Trophoblast cell (in vitro differentiated cells and primary cell): ENCODE measurements around the gene ZNF626.
"Not testable (repeated sequence)": the region's sequence is repeated elsewhere in the genome, so short reads cannot be mapped to it uniquely, and the experiment has no call there.

Experiments used
- DNase-seq, 2 donors: peaks; one replicate each; pipeline ENCODE4 v3.0.0-alpha.2; 2016
- H2AFZ ChIP-seq: 2 replicates; pipeline ENCODE4 v1.6.1; 2013; ENCODE audit warnings: low read length, moderate library complexity, mild to moderate bottlenecking; ENCODE audit not compliant: insufficient read depth, poor library complexity
- H2AK5ac ChIP-seq: 2 replicates; pipeline ENCODE4 v1.6.1; 2013; ENCODE audit warnings: mild to moderate bottlenecking, low read length
- H2BK120ac ChIP-seq: 2 replicates; pipeline ENCODE4 v1.6.1; 2013; ENCODE audit warnings: low read length, mild to moderate bottlenecking, moderate library complexity; ENCODE audit not compliant: insufficient read depth, poor library complexity
- H2BK12ac ChIP-seq: 2 replicates; pipeline ENCODE4 v1.6.1; 2013; ENCODE audit warnings: mild to moderate bottlenecking, low read length, moderate library complexity
- H2BK5ac ChIP-seq: 2 replicates; pipeline ENCODE4 v1.6.1; 2013; ENCODE audit warnings: low read length, low read depth, moderate library complexity, mild to moderate bottlenecking; ENCODE audit not compliant: poor library complexity
- H3K14ac ChIP-seq: 2 replicates; pipeline ENCODE4 v1.6.1; 2013; ENCODE audit warnings: mild to moderate bottlenecking, low read length
- H3K18ac ChIP-seq: 2 replicates; pipeline ENCODE4 v1.6.1; 2013; ENCODE audit warnings: mild to moderate bottlenecking, low read length
- H3K23ac ChIP-seq: 2 replicates; pipeline ENCODE4 v1.6.1; 2013; ENCODE audit warnings: low read length
- H3K27ac ChIP-seq: 2 replicates; pipeline ENCODE4 v1.5.1; 2013; ENCODE audit warnings: low read depth, mild to moderate bottlenecking, inconsistent platforms, low read length, moderate library complexity
- H3K27me3 ChIP-seq: 2 replicates; pipeline ENCODE4 v1.6.1; 2013; ENCODE audit warnings: inconsistent platforms, mild to moderate bottlenecking, low read length, moderate library complexity; ENCODE audit not compliant: insufficient read depth
- H3K36me3 ChIP-seq, 2 experiments: 1 replicate in 1 of 2; 2 replicates in 1 of 2; pipeline ENCODE4 v1.6.1; 2013; ENCODE audit warnings: low read length in 2 of 2, mild to moderate bottlenecking in 2 of 2, moderate library complexity in 1 of 2; ENCODE audit not compliant: insufficient read depth in 2 of 2, control insufficient read depth in 1 of 2
- H3K4ac ChIP-seq: 2 replicates; pipeline ENCODE4 v1.6.1; 2013; ENCODE audit warnings: low read depth, mild to moderate bottlenecking, low read length, moderate library complexity
- H3K4me1 ChIP-seq, 2 experiments: 1 replicate in 1 of 2; 2 replicates in 1 of 2; pipeline ENCODE4 v1.6.1; 2013; ENCODE audit warnings: low read length in 2 of 2, mild to moderate bottlenecking in 2 of 2, moderate library complexity in 1 of 2; ENCODE audit not compliant: insufficient read depth in 2 of 2, control insufficient read depth in 1 of 2
- H3K4me2 ChIP-seq: 2 replicates; pipeline ENCODE4 v1.6.1; 2013; ENCODE audit warnings: inconsistent platforms, mild to moderate bottlenecking, low read length, moderate library complexity
- H3K4me3 ChIP-seq: 2 replicates; pipeline ENCODE4 v1.5.1; 2013; ENCODE audit warnings: mild to moderate bottlenecking, low read depth, low read length, inconsistent platforms
- H3K79me1 ChIP-seq: one replicate; pipeline ENCODE4 v1.6.1; 2013; ENCODE audit warnings: low read length
- H3K79me2 ChIP-seq: 2 replicates; pipeline ENCODE4 v1.6.1; 2013; ENCODE audit warnings: low read length, mild to moderate bottlenecking; ENCODE audit not compliant: control insufficient read depth, insufficient read depth, poor library complexity
- H3K9ac ChIP-seq: 2 replicates; pipeline ENCODE4 v1.6.1; 2013; ENCODE audit warnings: mild to moderate bottlenecking, low read length
- H3K9me3 ChIP-seq: 2 replicates; pipeline ENCODE4 v1.6.1; 2013; ENCODE audit warnings: low read depth, mild to moderate bottlenecking, control low read depth, inconsistent platforms, low read length; ENCODE audit not compliant: insufficient read depth
- H4K12ac ChIP-seq: 2 replicates; pipeline ENCODE4 v1.6.1; 2013; ENCODE audit warnings: low read depth, mild to moderate bottlenecking, low read length, moderate library complexity
- H4K8ac ChIP-seq: 2 replicates; pipeline ENCODE4 v1.6.1; 2013; ENCODE audit warnings: low read depth, mild to moderate bottlenecking, low read length, moderate library complexity
- H4K91ac ChIP-seq: one replicate; pipeline ENCODE4 v1.6.1; 2013; ENCODE audit warnings: low read depth, mild to moderate bottlenecking, low read length, moderate library complexity
- WGBS: extraction: QIAGEN DNeasy Blood & Tissue Kit; methylation state at CpG from one replicate; pipeline ENCODE4 v1.1.7; 2013; ENCODE audit warnings: missing lambda C conversion rate; ENCODE audit not compliant: insufficient read length, insufficient coverage; ENCODE audit errors: extremely low coverage; 5-methylcytosine and 5-hydroxymethylcytosine counted together

ZNF626 gene

DNA sequence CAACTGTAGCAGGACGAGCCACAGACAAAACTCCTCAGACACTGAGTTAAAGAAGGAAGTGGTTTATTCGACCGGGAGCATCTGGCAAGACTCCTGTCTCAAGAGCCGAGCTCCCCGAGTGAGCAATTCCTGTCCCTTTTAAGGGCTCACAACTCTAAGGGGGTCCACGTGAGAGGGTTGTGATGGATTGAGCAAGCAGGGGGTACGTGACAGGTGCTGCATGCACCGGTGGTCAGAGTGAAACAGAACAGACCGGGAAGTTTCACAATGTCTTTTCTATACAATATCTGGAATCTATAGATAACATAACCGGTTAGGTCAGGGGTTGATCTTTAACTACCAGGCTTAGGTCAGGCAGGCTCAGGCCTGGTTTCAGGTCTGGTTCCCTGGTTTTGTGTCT is 3.1 kb upstream of the ZNF626 start:
- not testable (repeated sequence) for H3K4ac ChIP-seq, H4K8ac ChIP-seq, H2AK5ac ChIP-seq, H3K27me3 ChIP-seq, H4K12ac ChIP-seq, H3K9me3 ChIP-seq, H2AFZ ChIP-seq, H4K91ac ChIP-seq, H3K36me3 ChIP-seq, H3K4me3 ChIP-seq, H3K23ac ChIP-seq, H3K14ac ChIP-seq, H3K9ac ChIP-seq, H2BK12ac ChIP-seq
- peaks cover 17 to 25% of the 10 kb centered on the region in 2 experiments for H3K4me1 ChIP-seq
- peaks cover 21% of the 10 kb centered on the region for H3K79me1 ChIP-seq
- peak overlapping the region; percentile 11 for H3K18ac ChIP-seq
- no CpG with 5 or more reads among the region's 10 CpGs for WGBS
- peak overlapping the region; percentile 87 for H2BK120ac ChIP-seq
- DNase-seq: peak in 1 of 2 donors; percentile 27
- H2BK5ac ChIP-seq: peak overlapping the region; percentile 77
- peak overlapping the region; percentile 22 for H3K4me2 ChIP-seq
- peak overlapping the region; percentile 92 for H3K27ac ChIP-seq
- peaks cover 13% of the 10 kb centered on the region for H3K79me2 ChIP-seq

DNA sequence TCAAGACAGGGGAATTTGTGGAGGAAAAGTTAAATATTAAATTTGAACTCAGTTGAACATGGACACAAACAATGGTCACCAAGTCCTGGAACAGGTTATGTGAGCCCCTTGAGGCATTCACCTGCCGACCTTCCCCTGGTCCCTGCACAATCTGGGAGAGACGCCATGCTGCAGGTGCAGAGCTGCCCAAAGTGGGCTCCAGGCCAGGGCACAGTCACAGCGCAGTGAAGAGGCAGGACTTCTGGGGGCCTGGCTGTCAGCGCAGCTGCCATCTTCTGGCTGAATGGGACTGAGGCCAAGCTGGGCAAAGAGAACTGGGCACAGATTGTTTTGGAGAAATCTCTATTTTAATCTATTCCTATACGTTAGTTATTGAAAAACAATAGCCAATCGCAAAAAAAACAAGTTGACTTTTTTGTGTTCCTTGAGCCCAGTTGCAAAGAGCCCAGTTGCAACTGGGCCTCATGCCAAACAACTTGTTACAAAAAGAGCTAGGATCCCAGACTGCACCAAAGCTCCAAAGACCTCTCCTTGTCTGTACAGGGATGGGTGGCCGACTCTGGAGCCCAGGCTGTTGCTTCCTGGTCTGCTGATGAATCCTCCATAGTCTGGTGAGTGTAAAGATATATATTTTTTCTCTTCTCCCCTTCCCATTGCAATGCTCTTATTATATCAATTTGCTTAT is 1.2 kb upstream of the ZNF626 start:
- H2BK5ac ChIP-seq: no peak overlapping the region
- no peak overlapping the region for H3K18ac ChIP-seq
- no peak overlapping the region for H4K12ac ChIP-seq
- H3K9ac ChIP-seq: no peak overlapping the region
- no peak overlapping the region for H3K27ac ChIP-seq
- H2AK5ac ChIP-seq: peak overlapping the region; percentile 8
- peaks cover 17 to 26% of the 10 kb centered on the region in 2 experiments for H3K4me1 ChIP-seq
- peak overlapping the region; percentile 77 for H3K23ac ChIP-seq
- H2AFZ ChIP-seq: no peak overlapping the region
- peaks cover 22% of the 10 kb centered on the region for H3K79me2 ChIP-seq
- H4K8ac ChIP-seq: no peak overlapping the region
- no CpG with 5 or more reads among the region's 7 CpGs for WGBS
- H2BK12ac ChIP-seq: no peak overlapping the region
- H3K36me3 ChIP-seq: peaks cover 6 to 8% of the 10 kb centered on the region in 2 experiments
- H3K9me3 ChIP-seq: peaks cover 4% of the 10 kb centered on the region
- peak overlapping the region; percentile 34 for H3K4me3 ChIP-seq
- H4K91ac ChIP-seq: peak overlapping the region; percentile 5
- no peak overlapping the region for H3K4ac ChIP-seq
- H3K4me2 ChIP-seq: no peak overlapping the region
- DNase-seq: peak; percentile 23 to 31
- peaks cover 21% of the 10 kb centered on the region for H3K79me1 ChIP-seq
- H2BK120ac ChIP-seq: no peak overlapping the region
- no peak overlapping the region for H3K14ac ChIP-seq
- H3K27me3 ChIP-seq: no peaks in the 10 kb centered on the region

DNA sequence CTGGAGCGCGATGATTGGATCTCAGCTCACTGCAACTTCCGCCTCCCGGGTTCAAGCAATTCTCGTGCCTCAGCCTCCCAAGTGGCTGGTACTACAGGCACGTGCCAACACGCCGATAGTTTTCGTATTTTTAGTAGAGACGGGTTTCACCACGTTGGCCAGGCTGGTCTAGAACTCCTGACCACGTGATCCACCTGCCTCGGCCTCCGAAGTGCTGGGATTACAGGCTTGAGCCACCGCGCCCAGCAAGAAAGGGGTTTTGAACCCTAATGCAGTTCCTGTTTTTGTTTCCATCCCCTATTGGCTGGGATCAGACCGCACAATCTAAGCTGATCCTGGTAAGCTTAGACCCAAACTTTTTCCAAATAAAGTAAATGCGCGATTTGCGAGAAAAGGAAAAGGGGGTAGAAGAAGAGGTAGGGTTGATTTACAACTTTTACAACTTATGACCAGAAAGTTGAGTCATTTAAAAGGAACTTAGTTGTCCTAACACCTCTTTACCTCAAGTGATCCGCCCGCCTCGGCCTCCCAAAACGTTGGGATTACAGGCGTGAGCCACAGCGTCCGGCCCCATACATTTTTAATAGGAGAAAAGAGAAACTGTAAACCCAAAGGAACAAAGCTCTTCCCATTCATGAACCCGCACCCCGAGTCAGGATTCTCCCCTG is 764 bp downstream of the ZNF626 start:
- H2BK120ac ChIP-seq: peak overlapping the region; percentile 38
- peak overlapping the region; percentile 78 for H3K4ac ChIP-seq
- WGBS: no CpG with 5 or more reads among the region's 29 CpGs
- DNase-seq: peak; percentile 48 to 53
- peaks cover 17 to 25% of the 10 kb centered on the region in 2 experiments for H3K4me1 ChIP-seq
- H4K8ac ChIP-seq: peak overlapping the region; percentile 72
- peak overlapping the region; percentile 85 for H3K4me2 ChIP-seq
- no peak overlapping the region for H3K23ac ChIP-seq
- H2AFZ ChIP-seq: no peak overlapping the region
- no peak overlapping the region for H3K14ac ChIP-seq
- H4K91ac ChIP-seq: peak overlapping the region; percentile 71
- H3K27me3 ChIP-seq: no peaks in the 10 kb centered on the region
- peaks cover 11% of the 10 kb centered on the region in 2 experiments for H3K36me3 ChIP-seq
- H3K9me3 ChIP-seq: peaks cover 4% of the 10 kb centered on the region
- H2BK12ac ChIP-seq: no peak overlapping the region
- H3K79me1 ChIP-seq: peaks cover 19% of the 10 kb centered on the region
- H3K9ac ChIP-seq: peak overlapping the region; percentile 93
- peak overlapping the region; percentile 14 for H4K12ac ChIP-seq
- peak overlapping the region; percentile 62 for H3K27ac ChIP-seq
- peaks cover 25% of the 10 kb centered on the region for H3K79me2 ChIP-seq
- H3K18ac ChIP-seq: no peak overlapping the region
- H2AK5ac ChIP-seq: no peak overlapping the region
- no peak overlapping the region for H2BK5ac ChIP-seq
- peak overlapping the region; percentile 89 for H3K4me3 ChIP-seq

DNA sequence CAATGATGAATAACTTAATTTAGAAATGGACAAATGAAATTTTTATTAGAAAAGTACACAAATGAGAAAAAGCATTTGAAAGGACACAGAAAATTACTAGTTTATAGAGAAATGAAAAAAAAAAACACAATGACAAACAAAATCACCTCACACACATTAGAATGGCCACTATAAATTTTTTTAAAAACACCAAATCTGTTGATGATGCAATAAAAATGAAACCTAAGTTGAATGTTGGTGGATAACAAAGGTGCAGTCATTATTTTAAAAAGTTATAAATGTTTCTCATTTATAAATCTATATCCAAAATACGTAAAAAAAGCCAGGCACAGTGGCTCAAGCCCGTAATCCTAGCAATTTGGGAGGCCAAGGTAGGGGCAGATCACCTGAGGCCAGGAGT is 20.8 kb downstream of the ZNF626 start:
- Histone ChIP-seq H3K23ac (no peak overlapping the region), H4K12ac (no peak overlapping the region), H2BK120ac (no peak overlapping the region), H3K79me2 (no peaks in the 10 kb centered on the region), H4K8ac (no peak overlapping the region), H3K4me2 (no peak overlapping the region), H3K4me3 (no peak overlapping the region), H4K91ac (no peak overlapping the region), H3K14ac (no peak overlapping the region), H3K9me3 (peaks cover 10% of the 10 kb centered on the region), H2BK5ac (no peak overlapping the region), H3K27me3 (no peaks in the 10 kb centered on the region), H2AFZ (no peak overlapping the region), H2AK5ac (no peak overlapping the region), H3K4me1 (no peaks in the 10 kb centered on the region), H3K9ac (no peak overlapping the region), H3K36me3 (peaks cover 25 to 41% of the 10 kb centered on the region in 2 experiments), H3K18ac (no peak overlapping the region), H2BK12ac (no peak overlapping the region), H3K79me1 (no peaks in the 10 kb centered on the region), H3K4ac (no peak overlapping the region), H3K27ac (no peak overlapping the region)
- DNase-seq: no peak
- no CpG with 5 or more reads among the region's 2 CpGs for WGBS
